Mucosa of descending colon (tissue), 3 donors: ENCODE measurements around the gene TMEM161B. TPM values are rescaled to one million over a fixed set of nuclear protein-coding genes. Genes with fewer than 3 reads are reported as not detected.

Experiments
- ATAC-seq: fragments of 200-7000 bp; cut with Tn5 transposase; one replicate; pipeline ENCODE4 v1.9.1; 2020; ENCODE audit warnings: mild to moderate bottlenecking, moderate library complexity
- DNase-seq, 3 donors: peaks; one replicate each; pipeline ENCODE4 v3.0.0-alpha.2; 2020
- H3K36me3 ChIP-seq: fragments of 200-600 bp; one replicate; pipeline ENCODE4 v1.8.0; 2021; ENCODE audit warnings: low read depth, mild to moderate bottlenecking
- H3K4me1 ChIP-seq: fragments of 200-600 bp; one replicate; pipeline ENCODE4 v1.8.0; 2021; ENCODE audit warnings: low read depth, mild to moderate bottlenecking
- H3K4me3 ChIP-seq: fragments of 200-600 bp; one replicate; pipeline ENCODE4 v1.8.0; 2021; ENCODE audit warnings: mild to moderate bottlenecking
- H3K9me3 ChIP-seq: fragments of 200-600 bp; one replicate; pipeline ENCODE4 v1.8.0; 2021; ENCODE audit warnings: mild to moderate bottlenecking
- intact Hi-C, 2 donors: fragments of 100-400 bp; cut with DNase I in 1 of 2; cut with micrococcal nuclease in 1 of 2; formaldehyde crosslinking; loops; one replicate each; pipeline versions ENCODE4 v1.11.0 to v1.11.1; 2022; cut with DNase I, micrococcal nuclease
- total RNA-seq, 3 donors: library from RNA; stranded (reverse); fragmentation: NEBNext Ultra II Directional in 2 of 3; extraction: Animal tissue kit (Norgen Biotek cat#: 25700) in 2 of 3; gene quantifications; one replicate each; pipeline versions ENCODE4 v1.2.1 to v1.2.4, GENCODE V29; 2021 to 2023
- TF ChIP-seq, protein P1 (sequence below): fragments of 200-600 bp; IDR thresholded peaks from one replicate; pipeline ENCODE4 v1.8.0; 2022; ENCODE audit warnings: antibody characterized with exemption, mild to moderate bottlenecking
- donor health status: DM: no; HTN: no; CAD: no; lungs with moderate emphysema.
- donor health status: DM: no; HTN: no; CAD: no.
- donor health status: DM: no; HTN: yes; CAD: no.

TMEM161B gene
- total RNA-seq, 3 donors from 2014 or later: 20.6 to 31.9 (median 27.8) TPM

DNA sequence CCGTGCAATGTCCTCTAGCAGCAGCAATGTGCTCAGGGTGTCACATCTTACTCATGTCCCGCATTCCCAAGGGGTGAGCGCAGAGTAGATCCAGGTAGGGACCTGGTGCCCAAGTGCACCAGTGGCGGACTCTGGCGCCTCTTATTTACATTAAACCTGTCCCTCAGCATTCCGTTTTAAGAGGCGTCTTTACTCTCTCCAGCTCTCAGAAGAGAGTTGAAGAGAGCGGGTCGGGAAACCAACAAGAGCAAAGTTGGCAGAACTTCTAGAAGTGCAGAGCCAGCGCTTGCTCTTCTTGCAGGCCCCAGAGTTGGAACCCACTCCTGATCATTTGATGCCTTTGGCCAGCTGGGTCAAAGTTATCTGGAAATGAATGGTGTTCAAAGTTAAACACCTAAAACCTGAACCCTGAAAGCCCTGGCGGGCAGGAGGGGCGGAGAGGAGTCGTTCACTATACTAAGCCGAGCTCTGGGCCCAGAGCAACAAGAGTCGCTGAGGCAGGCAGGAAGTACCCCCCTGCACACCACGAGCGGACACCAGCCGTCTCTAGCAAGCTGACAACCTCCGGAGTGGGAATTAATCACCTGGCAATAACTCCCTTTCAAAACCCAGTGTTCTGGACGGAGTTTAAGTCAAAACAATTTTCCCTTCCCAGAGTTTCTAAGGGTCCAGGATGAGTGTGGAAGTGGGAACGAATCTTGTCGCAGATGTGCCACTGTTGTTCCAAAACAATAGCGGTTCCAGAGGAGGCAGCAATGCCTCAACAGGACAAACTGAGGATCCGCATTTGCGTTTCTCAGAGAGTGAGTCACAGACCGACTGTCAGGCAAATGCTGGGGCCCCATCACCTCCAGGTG, 122.8 kb downstream of the TMEM161B start:
- Histone ChIP-seq H3K4me1 (peaks cover 5% of the 10 kb centered on the region), H3K36me3 (no peaks in the 10 kb centered on the region), H3K9me3 (no peaks in the 10 kb centered on the region), H3K4me3 (no peak overlapping the region)
- ATAC-seq (no peak), DNase-seq (no peak)
- intact Hi-C loops: no loop called here
- TF ChIP-seq, protein P1, sequence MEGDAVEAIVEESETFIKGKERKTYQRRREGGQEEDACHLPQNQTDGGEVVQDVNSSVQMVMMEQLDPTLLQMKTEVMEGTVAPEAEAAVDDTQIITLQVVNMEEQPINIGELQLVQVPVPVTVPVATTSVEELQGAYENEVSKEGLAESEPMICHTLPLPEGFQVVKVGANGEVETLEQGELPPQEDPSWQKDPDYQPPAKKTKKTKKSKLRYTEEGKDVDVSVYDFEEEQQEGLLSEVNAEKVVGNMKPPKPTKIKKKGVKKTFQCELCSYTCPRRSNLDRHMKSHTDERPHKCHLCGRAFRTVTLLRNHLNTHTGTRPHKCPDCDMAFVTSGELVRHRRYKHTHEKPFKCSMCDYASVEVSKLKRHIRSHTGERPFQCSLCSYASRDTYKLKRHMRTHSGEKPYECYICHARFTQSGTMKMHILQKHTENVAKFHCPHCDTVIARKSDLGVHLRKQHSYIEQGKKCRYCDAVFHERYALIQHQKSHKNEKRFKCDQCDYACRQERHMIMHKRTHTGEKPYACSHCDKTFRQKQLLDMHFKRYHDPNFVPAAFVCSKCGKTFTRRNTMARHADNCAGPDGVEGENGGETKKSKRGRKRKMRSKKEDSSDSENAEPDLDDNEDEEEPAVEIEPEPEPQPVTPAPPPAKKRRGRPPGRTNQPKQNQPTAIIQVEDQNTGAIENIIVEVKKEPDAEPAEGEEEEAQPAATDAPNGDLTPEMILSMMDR: no peak

DNA sequence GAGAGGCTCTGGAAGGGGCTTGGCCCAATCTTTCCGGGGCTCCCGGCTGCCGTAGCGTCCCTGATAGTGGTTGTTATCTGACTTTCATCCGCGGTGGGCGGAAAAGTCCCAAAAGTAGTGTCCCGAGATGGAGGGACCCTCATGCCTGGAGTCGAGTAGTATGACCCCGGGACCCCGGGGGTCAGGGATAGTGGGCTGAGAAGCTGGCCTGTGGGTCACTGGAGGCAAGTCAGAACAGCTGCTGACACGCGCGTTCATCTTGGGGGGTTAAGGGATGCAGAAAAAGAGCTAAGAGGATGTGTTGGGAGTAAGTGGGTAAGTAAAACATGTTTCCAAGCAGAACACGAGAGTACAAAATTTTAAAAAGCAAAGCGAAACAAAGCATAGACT, 123.4 kb downstream of the TMEM161B start:
- H3K36me3 ChIP-seq: no peaks in the 10 kb centered on the region
- no peak overlapping the region for H3K4me3 ChIP-seq
- intact Hi-C loops: no loop called here
- DNase-seq: no peak
- no peak for ATAC-seq
- H3K9me3 ChIP-seq: no peaks in the 10 kb centered on the region
- TF ChIP-seq, protein P1: no peak
- peaks cover 11% of the 10 kb centered on the region for H3K4me1 ChIP-seq
